OCI-LY7 (cell line): Measurements from ENCODE around the gene PRKCA.

ENCODE experiments used
- CTCF ChIP-seq: fragments of 200-600 bp; sonication (generic); conservative IDR thresholded peaks from 2 replicates; pipeline ENCODE4 v1.5.1; 2014; ENCODE audit warnings: mild to moderate bottlenecking, antibody characterized with exemption, low read length, moderate library complexity, mixed read lengths
- EZH2phosphoT487 ChIP-seq: fragments of 200-600 bp; sonication (generic); IDR thresholded peaks from 2 replicates; pipeline ENCODE4 v1.6.1; 2018; ENCODE audit warnings: low read depth, borderline replicate concordance, mild to moderate bottlenecking, mixed run types, antibody characterized with exemption, low read length, moderate library complexity, mixed read lengths

DNA sequence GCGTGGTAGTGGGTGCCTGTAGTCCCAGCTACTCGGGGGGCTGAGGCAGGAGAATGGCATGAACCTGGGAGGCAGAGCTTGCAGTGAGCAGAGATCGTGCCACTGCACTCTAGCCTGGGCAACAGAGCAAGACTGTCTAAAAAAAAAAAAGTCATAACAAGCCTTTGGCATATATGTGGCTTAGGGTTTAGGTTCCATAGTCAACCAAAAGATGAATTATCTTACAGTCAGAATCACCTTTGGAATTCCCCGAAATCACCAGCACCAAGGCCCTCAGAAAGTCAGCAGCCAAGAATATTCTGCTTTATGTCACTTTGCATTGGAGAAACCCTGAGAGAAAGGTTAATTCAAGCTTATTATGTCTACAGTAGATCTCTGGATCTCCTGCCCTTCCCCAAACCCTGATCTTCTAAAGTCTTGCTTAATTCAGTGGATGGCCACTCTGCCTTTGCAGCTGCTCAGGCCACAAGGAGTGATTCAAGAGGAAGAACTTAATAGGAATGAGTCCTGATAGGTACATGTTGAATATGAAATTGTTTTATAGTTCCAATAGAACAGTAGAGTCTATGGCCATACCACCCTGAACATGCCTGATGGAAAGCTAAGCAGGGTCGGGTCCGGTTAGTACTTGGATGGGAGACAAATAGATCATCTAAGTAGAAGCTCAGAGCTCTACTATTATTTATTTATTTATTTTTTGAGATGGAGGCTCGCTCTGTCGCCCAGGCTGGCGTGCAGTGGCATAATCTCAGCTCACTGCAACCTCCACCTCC lies 336.5 kb downstream of the PRKCA start:
- TF ChIP-seq CTCF: no peak
- no peak for TF ChIP-seq EZH2phosphoT487
